Vagina (tissue), 2 donors: ENCODE results near the gene HDAC8. TPM values are rescaled to one million over a fixed set of nuclear protein-coding genes. Genes with fewer than 3 reads are reported as not detected.
"Not testable (repeated sequence)": the region's sequence is repeated elsewhere in the genome, so short reads cannot be mapped to it uniquely, and the experiment has no call there.

ENCODE experiments used
- DNase-seq, 2 donors: peaks; one replicate each; pipeline ENCODE4 v3.0.0-alpha.2; 2017; ENCODE audit errors: extremely low spot score in 2 of 2
- H3K27ac ChIP-seq: fragments of 200-600 bp; sonication (generic); one replicate; pipeline ENCODE4 v1.5.1; 2019
- H3K27me3 ChIP-seq: fragments of 200-600 bp; sonication (generic); one replicate; pipeline ENCODE4 v1.5.1; 2019
- H3K36me3 ChIP-seq, 2 donors: fragments of 200-600 bp; sonication (generic); one replicate each; pipeline ENCODE4 v1.5.1; 2017 to 2019
- H3K4me1 ChIP-seq: fragments of 200-600 bp; sonication (generic); one replicate; pipeline ENCODE4 v1.5.1; 2019
- H3K4me3 ChIP-seq, 2 donors: fragments of 200-600 bp; sonication (generic); 1 replicate in 1 of 2; 2 replicates in 1 of 2; pipeline ENCODE4 v1.5.1; 2016 to 2019
- H3K9me3 ChIP-seq: fragments of 200-600 bp; sonication (generic); one replicate; pipeline ENCODE4 v1.5.1; 2019
- CTCF ChIP-seq, 3 experiments: fragments of 450-650 bp in 2 of 3; fragments of 200-600 bp in 1 of 3; sonication (generic) in 1 of 3; IDR thresholded peaks; one replicate each; pipeline ENCODE4 v1.5.1; 2017 to 2019; ENCODE audit warnings: antibody characterized with exemption in 3 of 3, mild to moderate bottlenecking in 2 of 3, moderate library complexity in 2 of 3
- POLR2A ChIP-seq, 2 donors: fragments of 450-650 bp; IDR thresholded peaks; one replicate each; pipeline ENCODE4 v1.6.1; 2017; ENCODE audit warnings: antibody characterized with exemption in 2 of 2, mild to moderate bottlenecking in 2 of 2, moderate library complexity in 2 of 2
- POLR2AphosphoS5 ChIP-seq, 2 donors: sonication (generic); formaldehyde crosslinking; IDR thresholded peaks; one replicate each; pipeline ENCODE4 v1.9.0; 2017; ENCODE audit warnings: antibody characterized with exemption in 2 of 2, mild to moderate bottlenecking in 2 of 2, low read depth in 1 of 2; ENCODE audit not compliant: insufficient read depth in 1 of 2
- intact Hi-C: fragments of 100-400 bp; cut with DNase I; formaldehyde crosslinking; loops from one replicate; pipeline ENCODE4 v1.15.1; 2023
- total RNA-seq: library from RNA; depleted of rRNA; stranded (reverse); fragments of >200 nt; gene quantifications from one replicate; pipeline ENCODE4 v1.2.3, GENCODE V29; 2016

HDAC8 gene
- total RNA-seq, 1 donor from 2014 or later = 33.4 TPM

DNA sequence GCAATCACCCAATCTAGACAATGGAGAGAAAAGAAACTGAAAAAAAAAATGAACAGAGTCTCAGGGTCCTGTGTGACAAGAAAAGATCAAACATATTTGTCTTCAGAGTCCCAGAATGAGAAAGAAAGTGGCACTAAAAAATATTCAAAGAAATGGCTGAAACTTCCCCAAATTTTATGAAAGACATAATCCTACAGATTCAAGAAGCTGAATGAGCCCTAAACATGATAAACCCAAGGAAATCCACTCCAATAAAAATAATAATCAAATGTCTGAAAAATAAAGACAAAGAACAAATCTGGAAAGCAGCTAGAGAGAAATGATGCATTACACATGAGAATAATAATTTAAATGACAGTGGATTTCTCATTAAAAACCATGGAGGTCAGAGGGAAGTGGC, 136.6 kb downstream of the HDAC8 start:
- TF ChIP-seq CTCF (IDR thresholded peaks at IDR 0.05) = no peak
- TF ChIP-seq POLR2A (IDR thresholded peaks at IDR 0.05) = no peak
- TF ChIP-seq POLR2AphosphoS5 (IDR thresholded peaks at IDR 0.05; ENCODE audit: insufficient read depth in 1 of 2, low read depth in 1 of 2) = no peak
- peaks cover 0 to 8% of the 10 kb centered on the region in 2 donors for H3K36me3 ChIP-seq

GRCh38 chrX:72430405-72430968, 142.2 kb downstream of the HDAC8 start:
- DNase-seq = no peak
- TF ChIP-seq POLR2A (IDR thresholded peaks at IDR 0.05) (no peak), CTCF (IDR thresholded peaks at IDR 0.05) (no peak), POLR2AphosphoS5 (IDR thresholded peaks at IDR 0.05; ENCODE audit: insufficient read depth in 1 of 2, low read depth in 1 of 2) (no peak)
- Histone ChIP-seq H3K4me1 (no peaks in the 10 kb centered on the region), H3K4me3 (no peak overlapping the region), H3K27me3 (no peaks in the 10 kb centered on the region), H3K9me3 (no peaks in the 10 kb centered on the region), H3K36me3 (no peaks in the 10 kb centered on the region), H3K27ac (no peak overlapping the region)
- intact Hi-C loops = no loop called here

More for the DNA sequence above, 136.6 kb downstream of the HDAC8 start:
- Histone ChIP-seq H3K4me3 (no peak overlapping the region), H3K9me3 (peaks cover 6% of the 10 kb centered on the region), H3K27ac (no peak overlapping the region), H3K27me3 (no peaks in the 10 kb centered on the region), H3K4me1 (no peaks in the 10 kb centered on the region)
- intact Hi-C loops = no loop called here
- no peak for DNase-seq

GRCh38 chrX:72421797-72422196, 150.8 kb downstream of the HDAC8 start:
- H3K4me3 ChIP-seq = no peak overlapping the region
- DNase-seq = no peak
- no peaks in the 10 kb centered on the region for H3K4me1 ChIP-seq
- H3K27me3 ChIP-seq = no peaks in the 10 kb centered on the region
- intact Hi-C loops = no loop called here
- H3K9me3 ChIP-seq = peaks cover 4% of the 10 kb centered on the region
- TF ChIP-seq POLR2A (IDR thresholded peaks at IDR 0.05) (no peak), CTCF (IDR thresholded peaks at IDR 0.05) (no peak), POLR2AphosphoS5 (IDR thresholded peaks at IDR 0.05; ENCODE audit: insufficient read depth in 1 of 2, low read depth in 1 of 2) (no peak)
- H3K27ac ChIP-seq = no peak overlapping the region
- no peaks in the 10 kb centered on the region for H3K36me3 ChIP-seq

DNA sequence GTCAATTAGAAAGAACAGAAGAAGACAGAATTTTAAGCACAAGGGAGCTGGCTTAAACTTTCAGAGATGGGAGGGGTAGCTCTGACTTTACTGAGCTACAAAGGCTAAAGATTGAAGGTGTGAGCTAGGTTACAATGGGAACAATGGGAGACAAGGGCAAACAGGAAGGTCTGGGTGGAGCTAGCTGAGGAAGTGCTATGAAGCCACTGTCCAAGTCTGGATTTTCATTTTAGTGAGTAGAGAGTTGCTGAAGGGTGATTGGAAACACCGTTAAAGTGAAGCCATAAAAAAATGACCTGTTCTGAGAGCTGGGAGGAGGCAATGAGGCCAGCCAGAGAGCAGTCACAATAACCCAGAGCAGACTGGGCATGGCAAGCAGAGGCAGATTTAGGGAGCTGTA, 162.7 kb downstream of the HDAC8 start:
- no peaks in the 10 kb centered on the region for H3K4me1 ChIP-seq
- no peak overlapping the region for H3K4me3 ChIP-seq
- H3K36me3 ChIP-seq = no peaks in the 10 kb centered on the region
- TF ChIP-seq POLR2AphosphoS5 (IDR thresholded peaks at IDR 0.05; ENCODE audit: insufficient read depth in 1 of 2, low read depth in 1 of 2) (no peak), POLR2A (IDR thresholded peaks at IDR 0.05) (no peak), CTCF (IDR thresholded peaks at IDR 0.05) (no peak)
- intact Hi-C loops = no loop called here
- DNase-seq = no peak
- no peak overlapping the region for H3K27ac ChIP-seq
- H3K27me3 ChIP-seq = no peaks in the 10 kb centered on the region
- H3K9me3 ChIP-seq = no peaks in the 10 kb centered on the region

DNA sequence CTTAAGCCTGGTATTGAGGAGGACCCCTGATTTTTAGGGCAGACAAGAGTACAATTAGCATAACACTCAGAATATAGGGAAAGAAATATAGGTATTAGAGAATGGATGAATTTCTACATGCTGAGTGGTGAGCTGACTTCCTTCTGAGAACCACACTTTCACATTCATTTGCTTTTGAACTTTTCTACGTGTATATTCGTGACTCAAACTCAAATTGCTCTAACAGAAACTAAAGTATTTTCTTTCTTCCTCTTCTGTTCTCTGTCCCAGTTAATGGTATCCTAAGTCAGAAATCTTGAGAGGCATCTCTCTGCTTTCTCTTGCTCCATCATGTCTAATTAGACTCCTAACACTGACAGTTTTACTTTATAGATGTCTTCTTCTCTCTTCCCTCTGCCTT, 163.8 kb downstream of the HDAC8 start:
- DNase-seq = no peak
- H3K27ac ChIP-seq = no peak overlapping the region
- H3K27me3 ChIP-seq = no peaks in the 10 kb centered on the region
- no peaks in the 10 kb centered on the region for H3K36me3 ChIP-seq
- TF ChIP-seq POLR2AphosphoS5 (IDR thresholded peaks at IDR 0.05; ENCODE audit: insufficient read depth in 1 of 2, low read depth in 1 of 2) = no peak
- no peak for TF ChIP-seq CTCF (IDR thresholded peaks at IDR 0.05)
- no peak for TF ChIP-seq POLR2A (IDR thresholded peaks at IDR 0.05)
- H3K4me1 ChIP-seq = no peaks in the 10 kb centered on the region
- no peaks in the 10 kb centered on the region for H3K9me3 ChIP-seq
- H3K4me3 ChIP-seq = no peak overlapping the region
- intact Hi-C loops = no loop called here

GRCh38 chrX:72405136-72405535, 167.5 kb downstream of the HDAC8 start:
- H3K4me3 ChIP-seq, H3K36me3 ChIP-seq, H3K27ac ChIP-seq, intact Hi-C loops, H3K27me3 ChIP-seq, H3K9me3 ChIP-seq, H3K4me1 ChIP-seq, DNase-seq: not testable (repeated sequence)
